ENCODE results near the gene DLK1.

Gene DLK1

DNA sequence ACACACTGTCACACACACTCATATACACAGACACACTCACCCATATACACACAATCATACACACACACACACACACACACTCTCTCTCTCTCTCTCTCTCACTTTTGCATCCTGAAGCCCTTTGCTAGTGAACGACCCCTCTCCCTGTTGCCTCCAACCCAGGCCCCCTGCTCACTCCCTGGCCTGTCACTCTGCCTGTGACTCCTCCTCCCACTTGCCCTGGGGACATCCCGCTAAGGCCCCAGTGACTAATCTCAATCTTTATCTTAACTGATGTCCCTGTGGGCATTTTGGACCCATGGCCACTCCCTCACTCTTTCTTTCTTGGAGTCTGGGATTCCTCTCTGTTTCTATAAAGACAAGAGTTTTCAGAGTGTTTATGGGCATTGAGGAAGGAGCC, 10.9 kb upstream of the DLK1 start:
- no peak for DNase-seq

DNA sequence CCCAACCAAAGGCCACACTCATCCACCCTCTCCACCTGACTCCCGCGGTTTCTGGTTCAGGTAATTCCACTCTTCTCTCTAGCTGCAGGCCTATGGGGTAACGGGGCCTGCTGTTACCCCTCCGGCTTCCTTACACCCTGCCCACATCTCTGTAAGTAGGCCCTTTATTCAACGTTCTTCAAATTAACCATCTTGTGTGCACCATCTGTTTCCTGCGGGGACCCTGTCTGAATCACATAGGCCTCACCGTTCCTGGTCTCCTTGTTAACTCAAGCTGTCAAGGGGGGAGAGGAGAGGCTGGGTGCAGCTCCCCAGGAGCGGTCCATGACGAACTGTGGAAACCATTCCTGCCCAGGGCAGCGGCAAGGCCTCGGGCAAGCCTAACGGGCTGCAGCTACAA, 9.3 kb upstream of the DLK1 start:
- DNase-seq = no peak

DNA sequence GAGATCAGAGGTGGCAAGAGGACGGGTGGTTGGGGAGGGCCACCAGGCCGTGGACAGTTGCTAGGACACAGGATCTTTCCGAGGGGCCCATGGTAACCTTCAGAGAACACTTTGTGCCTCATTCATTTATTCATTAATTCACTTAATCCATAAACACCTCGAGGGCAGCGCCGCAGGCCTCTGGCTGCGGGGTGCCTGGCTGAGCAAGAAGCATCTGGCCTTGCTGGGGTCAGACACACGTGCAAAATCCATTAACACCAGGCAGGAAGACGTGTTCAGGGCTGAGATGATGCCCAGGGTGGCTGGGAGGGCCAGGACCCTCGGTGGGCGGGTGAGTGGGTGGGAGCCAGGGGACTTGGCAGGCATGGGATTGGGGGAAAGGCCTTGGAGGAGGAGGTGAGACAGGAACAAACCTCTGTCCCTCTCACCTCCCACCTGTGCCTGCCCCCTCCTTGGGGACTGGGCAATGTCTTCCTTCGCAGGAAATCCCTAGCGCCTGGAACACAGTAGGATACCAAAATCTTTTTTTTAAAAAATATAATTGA, 6.6 kb upstream of the DLK1 start:
- no peak for DNase-seq

DNA sequence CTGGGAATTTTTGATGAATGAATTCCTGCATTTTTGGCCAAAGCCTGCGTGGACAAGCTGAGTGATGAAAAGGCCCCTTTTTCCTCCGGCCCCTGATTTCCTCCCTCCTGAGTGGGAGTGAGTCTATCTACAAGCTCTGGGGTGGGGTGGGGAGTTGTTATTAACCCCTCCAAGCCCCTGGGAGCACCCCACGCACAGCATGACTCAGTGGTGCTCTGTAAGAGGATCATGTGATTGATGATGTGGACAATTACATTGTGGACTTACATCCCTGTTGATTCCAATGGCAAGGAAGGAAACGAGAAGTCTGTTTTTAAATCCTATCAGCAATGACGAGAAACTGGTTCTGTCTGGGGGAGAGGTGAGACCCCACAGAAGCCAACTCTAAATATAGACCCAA, 5.1 kb upstream of the DLK1 start:
- no peak for DNase-seq

DNA sequence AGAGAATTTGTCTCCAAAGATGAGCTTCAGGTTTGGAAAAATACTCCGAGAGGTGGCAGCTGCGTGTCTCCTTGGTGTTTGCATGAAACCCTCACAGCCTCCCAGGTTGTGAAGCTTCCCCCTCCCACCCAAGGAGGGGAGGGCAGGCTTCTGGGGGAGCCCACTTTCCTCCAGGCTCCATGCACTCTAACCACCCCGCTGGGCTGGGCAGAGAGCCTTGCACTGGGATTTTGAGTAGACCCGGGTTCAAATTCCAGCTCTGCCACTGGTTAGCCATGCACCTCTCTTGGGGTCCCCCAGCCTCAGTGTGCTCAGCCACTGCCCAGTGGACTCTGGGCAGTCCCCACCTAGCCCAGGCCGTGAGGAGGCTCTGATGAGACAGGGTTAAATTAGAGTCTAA, 4.3 kb upstream of the DLK1 start:
- DNase-seq = no peak

DNA sequence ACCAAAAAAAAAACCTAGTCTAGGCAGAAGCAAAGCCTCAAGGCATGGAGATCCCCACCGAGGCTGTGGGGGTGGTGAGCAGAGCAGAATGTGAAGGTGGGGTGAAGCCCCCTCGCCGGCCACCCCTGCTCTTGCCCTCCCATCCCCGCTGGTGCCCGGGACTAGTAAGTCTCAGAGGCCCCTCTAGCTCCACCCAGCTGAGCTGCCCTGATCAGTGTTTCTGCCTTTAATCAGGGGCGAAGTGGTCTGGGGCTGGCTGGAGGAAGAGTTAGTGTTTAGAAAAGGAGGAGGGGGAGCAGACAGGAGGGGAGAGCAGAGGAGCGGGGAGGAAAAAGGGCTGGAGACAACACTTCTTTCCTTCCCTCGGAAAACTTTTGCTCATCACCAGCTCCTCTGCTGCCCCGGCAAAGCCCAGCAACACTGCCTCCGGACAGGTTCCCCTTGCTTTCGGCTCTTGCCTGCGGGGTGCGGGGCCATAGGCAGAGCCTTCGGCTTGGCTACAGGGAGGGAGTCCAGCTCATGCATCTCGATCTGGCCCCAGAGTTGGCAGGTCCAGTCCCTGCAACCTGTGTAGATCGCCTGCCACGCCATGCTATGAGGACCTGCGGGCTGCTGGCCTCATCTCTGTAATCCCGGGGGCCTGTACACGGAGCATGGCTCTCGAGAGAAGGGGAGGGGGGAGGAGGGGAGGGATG, 3.4 kb upstream of the DLK1 start:
- DNase-seq = no peak

DNA sequence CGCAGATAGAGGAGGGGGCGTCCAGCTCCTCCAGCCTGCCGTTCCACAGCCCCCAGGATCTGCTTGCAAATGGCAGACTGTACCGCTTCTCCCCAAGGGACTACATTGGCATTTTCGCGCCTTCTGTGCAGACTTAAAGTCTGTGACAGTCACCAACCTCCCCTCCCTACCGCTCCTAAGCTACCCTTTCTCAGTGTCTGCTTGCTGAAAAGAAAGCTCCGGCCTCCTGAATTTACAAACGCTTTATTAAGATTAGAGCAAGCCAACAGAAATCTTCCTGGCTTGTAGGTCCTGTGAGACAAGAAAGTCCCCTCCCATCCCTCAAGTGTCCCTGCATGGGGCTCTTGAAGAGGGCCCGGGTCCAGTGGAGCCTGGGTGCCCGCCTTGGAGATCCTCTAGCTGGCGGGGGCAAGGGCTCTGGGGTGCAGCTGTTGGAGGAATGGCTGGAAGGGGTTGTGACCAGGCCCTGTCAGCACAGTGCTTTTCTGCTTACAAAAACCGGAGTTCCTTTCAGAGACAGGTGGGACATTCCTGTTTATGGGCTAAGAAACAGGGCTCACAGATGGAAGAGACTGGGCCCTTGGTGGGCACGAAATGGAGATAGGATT, 2.8 kb upstream of the DLK1 start:
- DNase-seq = no peak

DNA sequence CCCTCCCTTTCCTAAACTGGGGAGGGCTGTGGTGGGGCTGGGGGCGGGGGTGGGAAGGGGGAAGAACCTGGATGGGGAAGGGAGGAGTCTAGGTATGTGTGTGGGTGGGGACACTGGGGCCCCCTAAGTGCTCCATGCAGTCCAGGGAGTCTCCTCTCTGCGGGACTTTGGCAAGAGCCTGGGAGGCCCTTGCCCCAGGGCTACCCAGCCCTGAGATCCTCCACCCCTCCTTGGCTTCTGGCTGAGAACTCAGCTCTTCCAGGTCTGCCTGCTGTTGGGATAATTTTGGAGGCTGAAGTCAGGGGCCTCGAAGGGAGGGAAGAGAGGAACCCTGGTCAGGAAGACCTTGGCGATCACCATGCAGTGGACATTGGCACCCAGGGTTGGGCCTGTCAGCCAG, 2.2 kb upstream of the DLK1 start:
- DNase-seq = no peak

DNA sequence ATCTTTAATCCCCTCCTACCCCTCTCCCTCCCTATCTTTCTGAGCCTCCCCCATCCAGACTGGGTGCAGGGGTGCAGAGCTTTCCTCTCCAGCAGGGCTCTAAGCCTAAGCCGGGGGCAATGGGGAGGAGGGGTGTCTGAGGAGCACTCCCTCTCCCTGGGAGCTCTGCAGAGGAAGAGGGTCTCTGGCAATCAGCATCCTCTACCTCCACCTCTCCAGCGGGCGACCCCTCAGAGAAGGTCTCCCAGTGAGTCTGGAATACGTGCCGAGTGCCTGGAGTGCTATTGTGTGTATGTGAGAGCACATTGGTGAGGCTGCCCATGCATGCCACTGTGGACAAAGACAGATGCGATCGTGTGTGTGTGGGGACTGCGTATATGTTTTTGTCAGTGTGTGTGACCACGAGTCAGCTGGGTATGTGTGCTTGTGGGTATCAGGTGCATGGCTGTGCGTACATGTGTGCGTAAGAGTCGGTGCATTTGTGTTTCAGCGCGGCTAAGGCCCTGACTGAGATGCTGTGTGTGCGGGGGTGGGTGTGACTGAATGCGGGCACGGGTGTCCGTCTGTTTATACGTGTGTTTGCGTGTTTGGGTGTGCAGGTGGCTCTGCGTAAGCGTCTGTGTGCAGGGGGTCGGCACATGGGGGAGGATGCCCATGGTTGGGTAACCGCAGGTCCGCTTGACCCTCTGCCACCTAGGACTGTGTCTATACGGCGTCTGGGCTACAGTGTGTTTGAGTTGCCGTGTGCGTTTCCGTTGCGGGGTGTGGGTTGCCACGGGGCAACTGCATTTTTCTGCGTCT, 905 bp upstream of the DLK1 start:
- no peak for DNase-seq

DNA sequence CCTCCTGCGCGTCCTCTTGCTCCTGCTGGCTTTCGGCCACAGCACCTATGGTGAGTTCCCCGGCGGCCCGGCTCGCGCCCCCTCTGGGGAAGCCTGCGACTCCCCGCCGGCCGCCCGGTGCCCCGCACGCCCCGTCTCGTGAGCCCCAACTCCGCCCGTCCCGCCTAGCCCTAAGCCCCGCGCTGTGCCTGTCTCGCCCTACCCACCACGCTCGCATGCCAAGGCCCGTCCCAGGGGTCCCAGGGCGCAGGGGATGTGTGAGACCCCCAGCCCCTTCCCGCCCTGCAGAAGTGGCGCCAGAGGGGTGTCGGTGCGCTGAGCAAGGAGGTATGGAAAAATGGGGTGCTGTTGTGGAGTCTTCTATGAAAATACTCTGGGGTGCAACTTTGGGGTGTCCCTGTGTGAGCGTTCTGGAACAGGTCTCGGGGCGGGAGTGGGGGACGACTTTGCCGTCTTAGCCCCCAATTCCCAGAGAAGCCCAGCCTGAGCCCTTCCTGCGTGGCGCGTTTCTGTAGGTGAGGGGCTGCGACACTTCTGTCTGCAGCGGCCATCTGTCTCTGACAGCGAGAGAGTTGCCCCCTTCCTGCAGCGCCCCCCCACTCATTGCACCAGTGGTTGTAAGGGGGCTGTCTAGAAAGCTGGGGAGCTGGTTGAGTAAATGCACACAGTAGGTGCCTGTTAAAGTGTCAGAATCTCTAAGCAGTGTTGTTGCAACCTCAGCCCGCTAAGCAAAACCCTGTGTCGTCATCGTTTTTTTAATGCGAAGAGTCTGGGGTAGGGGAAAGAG, 587 bp downstream of the DLK1 start:
- DNase-seq = no peak

DNA sequence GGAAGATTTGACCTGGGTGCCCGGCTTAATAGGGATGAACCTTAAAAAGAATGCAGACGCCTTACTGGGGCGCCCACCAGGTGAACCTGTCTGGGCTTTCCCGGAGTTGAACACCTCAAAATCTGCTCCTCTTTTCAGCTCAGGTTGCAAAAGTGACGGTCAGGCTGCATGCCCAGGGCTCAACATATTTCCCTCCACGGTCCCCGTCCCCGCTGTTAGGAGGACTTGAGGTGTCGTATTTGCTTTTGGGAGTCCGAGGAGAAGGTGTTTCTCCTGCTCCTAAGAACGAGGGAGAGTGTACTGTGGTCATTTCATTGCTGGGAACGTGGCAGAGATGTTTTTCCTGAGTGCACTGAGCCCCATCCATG, 1.2 kb downstream of the DLK1 start:
- no peak for DNase-seq

DNA sequence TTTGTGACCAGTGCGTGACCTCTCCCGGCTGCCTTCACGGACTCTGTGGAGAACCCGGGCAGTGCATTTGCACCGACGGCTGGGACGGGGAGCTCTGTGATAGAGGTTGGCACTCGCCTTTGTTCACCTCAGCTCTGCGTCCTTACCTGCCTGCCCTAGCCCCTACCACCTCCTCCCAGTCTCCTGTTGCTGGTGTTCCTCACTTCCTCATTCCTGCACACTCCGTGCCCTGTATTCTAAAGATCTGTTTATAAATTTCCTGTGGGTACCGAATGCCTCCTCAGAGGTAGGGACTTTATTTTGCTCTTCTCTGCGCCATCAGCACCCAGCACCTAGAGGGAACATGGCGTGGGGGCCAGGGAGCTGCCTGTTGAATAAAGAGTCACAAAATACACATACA, 2.3 kb downstream of the DLK1 start:
- no peak for DNase-seq

DNA sequence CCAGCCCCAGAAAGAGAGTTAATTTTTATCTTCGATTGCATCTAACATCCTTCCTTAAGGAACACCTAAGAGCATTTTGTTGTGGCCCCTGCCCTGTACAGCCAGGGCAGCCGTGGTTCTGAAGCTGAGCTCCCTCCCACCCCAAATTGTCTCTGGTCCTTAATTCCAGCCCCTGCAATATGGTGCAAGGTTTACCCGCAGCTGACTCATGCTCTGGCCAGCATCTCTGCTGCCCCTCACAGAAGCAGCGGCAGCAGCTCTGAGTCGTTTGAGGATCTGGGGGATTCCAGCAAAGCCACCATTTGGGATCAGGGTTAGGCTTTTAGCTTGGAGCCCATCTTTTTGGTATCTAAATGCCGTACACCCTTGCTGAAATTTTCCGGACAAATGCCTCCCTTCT, 3.3 kb downstream of the DLK1 start:
- no peak for DNase-seq

DNA sequence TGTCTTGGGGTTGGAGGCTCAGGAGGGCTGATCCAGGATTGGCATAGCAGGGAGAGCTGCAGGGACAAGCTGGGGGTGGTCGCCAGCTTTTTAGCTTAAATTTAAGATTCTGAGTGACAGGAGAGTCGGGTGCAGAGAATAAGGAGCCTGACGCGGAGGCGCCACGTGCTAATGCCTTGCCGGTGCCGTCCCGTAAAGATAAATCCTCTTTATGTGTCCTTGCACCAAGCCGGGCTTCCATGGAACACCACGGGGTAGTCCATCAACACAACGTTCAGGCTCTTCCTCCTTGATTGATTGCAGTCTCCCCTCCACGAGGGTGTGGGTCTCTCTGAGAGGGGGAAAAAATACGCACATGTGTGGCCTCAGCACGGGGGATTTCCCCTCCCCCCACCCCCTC, 3.9 kb downstream of the DLK1 start:
- no peak for DNase-seq

DNA sequence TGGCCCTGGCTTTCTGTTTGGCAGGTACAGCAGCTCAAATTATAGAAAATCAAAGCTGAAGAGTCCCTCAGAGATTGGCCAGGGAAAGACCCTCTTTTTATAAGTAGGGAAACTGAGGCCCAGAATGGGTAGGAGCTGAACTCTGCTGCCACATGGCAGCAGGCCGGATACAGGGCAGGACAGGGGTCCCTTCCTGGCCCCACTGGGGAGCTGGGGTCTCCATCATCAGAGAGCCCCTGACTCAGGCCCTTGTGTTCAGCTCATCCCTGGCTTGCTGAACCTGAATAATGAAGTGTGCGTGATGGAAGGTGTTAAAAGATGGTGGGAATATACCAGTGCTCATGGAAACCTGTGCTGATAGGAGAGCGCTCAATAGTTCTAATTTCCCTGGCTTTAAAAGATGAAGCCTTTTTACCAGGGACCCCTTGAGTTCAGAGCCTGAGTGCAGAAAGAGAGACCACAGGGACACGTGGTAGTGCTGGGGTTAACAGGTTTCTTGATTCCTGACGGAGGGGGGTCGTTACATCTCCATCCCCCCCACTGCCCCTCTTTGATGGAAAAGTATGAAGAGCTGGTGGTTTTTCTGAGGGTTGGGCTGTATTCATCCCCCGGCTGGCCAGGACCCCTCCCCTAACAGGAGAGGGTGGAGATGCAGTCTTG, 4.4 kb downstream of the DLK1 start:
- no peak for DNase-seq

DNA sequence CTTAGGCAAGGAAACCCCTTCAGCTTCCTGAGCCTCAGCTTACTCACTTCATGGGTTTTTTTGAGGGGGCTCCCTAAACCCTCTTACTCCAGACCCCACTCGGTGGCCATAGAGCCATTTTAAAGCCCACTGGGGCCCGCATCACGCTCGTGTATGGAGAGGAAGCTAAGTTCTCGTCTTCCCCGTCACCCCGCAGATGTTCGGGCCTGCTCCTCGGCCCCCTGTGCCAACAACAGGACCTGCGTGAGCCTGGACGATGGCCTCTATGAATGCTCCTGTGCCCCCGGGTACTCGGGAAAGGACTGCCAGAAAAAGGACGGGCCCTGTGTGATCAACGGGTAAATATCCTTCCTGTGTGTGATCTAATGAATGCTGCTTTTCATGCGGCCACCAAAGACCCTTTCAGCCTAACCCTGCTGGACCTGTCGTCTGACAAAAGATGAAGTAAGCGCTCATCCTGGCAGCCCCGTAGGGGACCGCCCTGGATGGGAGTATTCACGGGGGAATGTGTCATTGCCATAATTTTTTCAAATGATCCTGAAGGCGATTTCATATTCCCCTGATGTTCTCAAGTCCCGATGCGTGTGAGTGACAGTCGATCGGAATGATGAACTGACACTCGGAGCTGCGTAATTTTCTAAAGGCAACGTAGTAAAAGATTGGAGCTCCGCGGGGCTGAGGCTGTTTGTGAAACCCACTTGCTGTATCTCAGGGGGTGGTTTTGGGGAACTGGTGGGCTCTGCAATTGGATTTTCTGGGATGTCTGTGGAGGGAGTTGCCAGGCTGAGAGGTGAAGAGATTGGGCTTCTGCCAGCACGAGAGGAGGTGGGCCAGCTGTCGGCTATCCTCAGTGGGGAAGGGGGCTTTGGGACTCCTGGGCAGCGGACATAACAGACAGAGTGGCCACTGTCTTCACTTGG, 5.4 kb downstream of the DLK1 start:
- DNase-seq = no peak

DNA sequence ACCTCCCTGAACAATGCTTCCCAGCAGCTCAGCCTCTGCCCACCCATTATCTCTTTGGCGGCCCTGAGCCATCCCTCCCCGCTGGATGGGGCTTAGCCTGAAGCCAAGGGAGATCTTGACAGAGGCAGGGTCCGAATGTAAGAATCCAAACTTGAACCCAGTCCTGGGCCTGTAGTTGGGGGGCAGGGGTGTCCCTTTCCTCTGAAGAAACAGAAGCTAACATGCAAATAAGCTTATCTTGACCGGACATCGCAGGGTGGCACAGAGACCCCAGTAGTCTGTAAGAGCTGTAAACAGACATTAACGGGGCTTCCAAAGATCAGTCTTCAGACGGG, 6.0 kb downstream of the DLK1 start:
- DNase-seq = no peak

DNA sequence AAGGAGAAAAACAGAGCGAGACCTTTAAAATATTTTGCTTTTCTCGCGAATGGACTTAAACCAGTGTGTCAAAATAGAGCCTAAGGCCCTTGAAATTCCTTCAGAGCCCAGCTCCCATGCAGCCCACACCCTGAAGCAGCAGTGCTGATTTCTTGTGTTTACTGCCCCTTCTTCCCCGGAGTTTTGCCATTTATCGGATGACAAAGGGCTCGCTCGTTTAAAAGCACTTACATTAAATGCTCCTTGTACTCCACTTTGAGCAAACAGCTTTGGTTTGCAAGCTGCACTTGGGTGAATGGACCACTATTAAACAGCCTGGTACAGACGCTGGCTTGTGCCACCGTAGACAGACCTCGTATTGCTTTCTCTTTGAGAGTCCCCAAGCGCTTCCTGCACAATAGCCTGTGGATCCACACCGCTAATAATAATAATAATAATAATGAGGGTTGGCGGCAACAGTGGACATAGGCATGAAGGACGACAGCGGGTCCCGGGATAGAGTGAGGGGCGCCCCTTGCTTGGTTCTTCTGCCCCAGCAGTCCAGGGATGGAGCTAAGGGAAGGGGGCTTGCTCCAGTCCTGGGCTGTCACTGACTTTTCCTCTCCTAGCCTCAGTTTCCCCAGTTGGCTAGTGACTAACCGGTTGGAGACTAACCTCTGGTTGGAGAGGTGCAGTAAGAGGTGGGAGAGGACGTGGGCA, 6.6 kb downstream of the DLK1 start:
- DNase-seq = no peak

DNA sequence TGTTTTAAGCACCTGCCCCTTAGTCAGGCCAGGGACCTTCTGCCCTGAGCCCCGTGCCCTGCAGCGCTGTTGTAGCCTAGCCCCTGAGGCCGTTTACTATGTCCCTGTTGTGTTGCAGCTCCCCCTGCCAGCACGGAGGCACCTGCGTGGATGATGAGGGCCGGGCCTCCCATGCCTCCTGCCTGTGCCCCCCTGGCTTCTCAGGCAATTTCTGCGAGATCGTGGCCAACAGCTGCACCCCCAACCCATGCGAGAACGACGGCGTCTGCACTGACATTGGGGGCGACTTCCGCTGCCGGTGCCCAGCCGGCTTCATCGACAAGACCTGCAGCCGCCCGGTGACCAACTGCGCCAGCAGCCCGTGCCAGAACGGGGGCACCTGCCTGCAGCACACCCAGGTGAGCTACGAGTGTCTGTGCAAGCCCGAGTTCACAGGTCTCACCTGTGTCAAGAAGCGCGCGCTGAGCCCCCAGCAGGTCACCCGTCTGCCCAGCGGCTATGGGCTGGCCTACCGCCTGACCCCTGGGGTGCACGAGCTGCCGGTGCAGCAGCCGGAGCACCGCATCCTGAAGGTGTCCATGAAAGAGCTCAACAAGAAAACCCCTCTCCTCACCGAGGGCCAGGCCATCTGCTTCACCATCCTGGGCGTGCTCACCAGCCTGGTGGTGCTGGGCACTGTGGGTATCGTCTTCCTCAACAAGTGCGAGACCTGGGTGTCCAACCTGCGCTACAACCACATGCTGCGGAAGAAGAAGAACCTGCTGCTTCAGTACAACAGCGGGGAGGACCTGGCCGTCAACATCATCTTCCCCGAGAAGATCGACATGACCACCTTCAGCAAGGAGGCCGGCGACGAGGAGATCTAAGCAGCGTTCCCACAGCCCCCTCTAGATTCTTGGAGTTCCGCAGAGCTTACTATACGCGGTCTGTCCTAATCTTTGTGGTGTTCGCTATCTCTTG, 7.6 kb downstream of the DLK1 start:
- DNase-seq = no peak

DNA sequence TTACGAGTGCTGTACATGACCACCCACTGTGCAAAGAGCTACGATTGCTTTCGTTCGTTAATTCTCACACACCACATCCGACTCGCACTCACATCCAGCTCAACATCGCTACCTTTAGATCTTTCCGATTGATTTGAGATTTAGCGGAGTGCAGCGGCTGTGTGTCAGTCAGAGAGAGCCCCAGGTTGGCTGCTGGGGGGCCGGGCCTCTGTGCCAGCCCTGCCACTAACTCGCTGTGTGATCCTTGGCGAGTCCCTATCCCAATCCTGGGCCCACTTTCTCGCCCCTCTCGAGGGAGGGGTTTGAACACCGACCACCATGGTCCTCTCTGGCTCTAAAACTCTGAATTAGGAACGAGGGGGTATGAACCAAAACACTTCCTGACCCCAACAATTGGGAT, 8.6 kb downstream of the DLK1 start:
- no peak for DNase-seq
